Thyroid gland (tissue), 4 donors: ENCODE measurements around the gene ISOC2.

Source experiments
- POLR2A ChIP-seq, 2 donors: fragments of 450-650 bp; IDR thresholded peaks; one replicate each; pipeline ENCODE4 v1.6.1; 2017; ENCODE audit warnings: antibody characterized with exemption in 2 of 2, mild to moderate bottlenecking in 2 of 2, moderate library complexity in 1 of 2
- TF ChIP-seq, protein P1 (sequence below), 6 experiments: fragments of 200-600 bp in 3 of 6; fragments of 450-650 bp in 3 of 6; sonication (generic) in 3 of 6; IDR thresholded peaks; one replicate each; pipeline ENCODE4 v1.5.1; 2016 to 2019; ENCODE audit warnings: antibody characterized with exemption in 6 of 6, mild to moderate bottlenecking in 2 of 6, inconsistent platforms in 1 of 6, moderate library complexity in 1 of 6

DNA sequence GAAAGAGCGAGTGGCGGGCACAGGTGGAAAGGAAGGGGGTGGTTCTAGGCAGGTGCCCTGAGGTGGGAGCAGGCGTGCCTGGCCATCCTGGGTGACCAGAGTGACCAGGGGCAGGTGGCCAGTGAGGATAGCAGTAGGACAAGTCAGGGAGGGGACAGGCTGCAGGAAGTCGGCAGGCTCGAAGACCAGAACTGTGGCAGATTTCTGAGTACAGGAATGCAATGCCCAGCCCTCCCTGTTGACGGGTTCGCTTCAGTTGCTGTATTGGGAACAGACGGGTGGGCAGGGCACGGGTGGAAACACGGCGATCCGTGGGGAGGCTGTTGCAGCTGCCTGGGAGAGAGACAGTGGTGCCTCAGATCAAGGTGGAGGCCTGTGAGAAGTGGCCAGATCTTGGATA lies 16.9 kb upstream of the ISOC2 start:
- TF ChIP-seq, protein P1, sequence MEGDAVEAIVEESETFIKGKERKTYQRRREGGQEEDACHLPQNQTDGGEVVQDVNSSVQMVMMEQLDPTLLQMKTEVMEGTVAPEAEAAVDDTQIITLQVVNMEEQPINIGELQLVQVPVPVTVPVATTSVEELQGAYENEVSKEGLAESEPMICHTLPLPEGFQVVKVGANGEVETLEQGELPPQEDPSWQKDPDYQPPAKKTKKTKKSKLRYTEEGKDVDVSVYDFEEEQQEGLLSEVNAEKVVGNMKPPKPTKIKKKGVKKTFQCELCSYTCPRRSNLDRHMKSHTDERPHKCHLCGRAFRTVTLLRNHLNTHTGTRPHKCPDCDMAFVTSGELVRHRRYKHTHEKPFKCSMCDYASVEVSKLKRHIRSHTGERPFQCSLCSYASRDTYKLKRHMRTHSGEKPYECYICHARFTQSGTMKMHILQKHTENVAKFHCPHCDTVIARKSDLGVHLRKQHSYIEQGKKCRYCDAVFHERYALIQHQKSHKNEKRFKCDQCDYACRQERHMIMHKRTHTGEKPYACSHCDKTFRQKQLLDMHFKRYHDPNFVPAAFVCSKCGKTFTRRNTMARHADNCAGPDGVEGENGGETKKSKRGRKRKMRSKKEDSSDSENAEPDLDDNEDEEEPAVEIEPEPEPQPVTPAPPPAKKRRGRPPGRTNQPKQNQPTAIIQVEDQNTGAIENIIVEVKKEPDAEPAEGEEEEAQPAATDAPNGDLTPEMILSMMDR (IDR thresholded peaks at IDR 0.05), result no peak
- TF ChIP-seq POLR2A (IDR thresholded peaks at IDR 0.05), result no peak
